IPS DF 4.7 (cell line): ENCODE measurements around the gene DDX1.
"Not testable (repeated sequence)": the region's sequence is repeated elsewhere in the genome, so short reads cannot be mapped to it uniquely, and the experiment has no call there.

Source experiments
- DNase-seq: peaks from one replicate; pipeline ENCODE4 v3.0.0-alpha.2; 2013; ENCODE audit warnings: low spot score; ENCODE audit errors: extremely low read depth

The DDX1 gene

DNA sequence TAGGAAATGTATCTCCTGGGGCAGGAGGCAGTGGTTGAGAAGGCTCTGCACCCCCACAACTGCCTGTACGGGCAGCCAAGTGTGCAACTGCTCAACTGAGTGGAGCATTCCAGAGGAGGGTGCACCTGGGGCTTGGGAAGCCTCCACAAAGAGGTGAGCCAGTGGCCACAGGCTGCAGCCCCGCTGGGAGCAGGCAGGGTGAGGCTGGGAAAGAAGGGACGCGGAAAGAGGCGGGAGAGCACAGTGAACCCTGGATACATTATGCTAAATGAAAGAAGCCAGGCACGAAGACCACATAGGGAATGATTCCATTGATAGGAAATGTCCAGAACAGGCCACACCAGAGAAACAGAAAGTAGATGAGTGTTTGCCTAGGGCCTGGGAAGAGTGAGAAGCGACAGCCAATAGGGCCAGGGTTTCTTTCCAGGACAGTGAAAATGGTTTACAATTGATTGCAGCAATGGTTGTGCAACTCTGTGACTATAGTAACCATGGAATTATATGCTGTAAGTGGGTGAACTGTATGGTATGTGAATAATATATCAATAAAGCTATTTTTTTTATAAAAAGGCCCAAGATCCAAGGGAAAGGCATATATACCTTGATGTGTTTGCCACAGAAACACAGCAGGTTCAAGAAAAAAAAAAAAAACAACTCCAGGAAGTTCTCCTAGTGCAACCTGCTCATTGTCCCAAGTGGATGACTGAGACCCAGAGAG is 82.4 kb downstream of the DDX1 start:
- no peak for DNase-seq

DNA sequence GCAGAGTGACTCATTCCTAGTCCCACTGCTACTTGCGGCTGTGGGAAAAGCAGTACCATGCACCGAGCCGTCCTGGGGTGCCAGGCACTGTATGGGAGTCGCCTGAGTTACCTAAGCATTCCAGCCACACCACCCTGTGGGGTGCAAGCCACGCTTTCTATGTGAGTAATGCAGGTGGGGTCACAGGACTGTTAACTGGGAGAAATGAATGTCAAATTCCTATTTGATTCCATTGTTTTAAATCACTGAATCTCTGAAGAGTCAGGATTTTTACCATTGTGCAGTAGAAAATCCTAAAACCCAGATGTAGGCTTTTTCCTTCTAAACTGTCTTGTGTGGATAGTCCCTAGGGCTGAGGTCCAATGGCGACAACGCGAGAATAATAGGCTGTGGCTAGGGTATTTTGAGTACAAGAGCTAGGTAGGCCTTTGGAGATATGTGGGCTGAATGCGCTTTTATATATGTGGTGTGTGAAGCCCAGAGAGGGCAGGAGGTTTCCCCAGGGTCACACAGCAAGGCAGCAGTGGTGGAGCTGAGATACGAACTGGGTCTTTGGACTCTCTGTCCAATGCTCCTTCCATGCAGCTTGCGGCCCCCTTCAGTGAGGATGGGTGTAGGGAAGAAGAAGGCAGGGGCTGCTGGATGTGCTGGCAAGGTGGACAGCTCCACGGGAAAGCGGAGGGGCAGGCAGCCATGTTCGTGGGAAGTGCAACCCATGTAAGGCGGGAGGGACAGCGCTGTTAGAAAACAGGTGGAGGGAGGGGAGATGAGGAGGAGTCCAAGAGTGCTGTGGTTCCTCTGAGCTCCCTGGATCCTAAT is 83.2 kb downstream of the DDX1 start:
- DNase-seq = no peak

- no peak for DNase-seq
Observed at GRCh38 chr2:15675456-15676195, 84.0 kb downstream of the DDX1 start.

DNA sequence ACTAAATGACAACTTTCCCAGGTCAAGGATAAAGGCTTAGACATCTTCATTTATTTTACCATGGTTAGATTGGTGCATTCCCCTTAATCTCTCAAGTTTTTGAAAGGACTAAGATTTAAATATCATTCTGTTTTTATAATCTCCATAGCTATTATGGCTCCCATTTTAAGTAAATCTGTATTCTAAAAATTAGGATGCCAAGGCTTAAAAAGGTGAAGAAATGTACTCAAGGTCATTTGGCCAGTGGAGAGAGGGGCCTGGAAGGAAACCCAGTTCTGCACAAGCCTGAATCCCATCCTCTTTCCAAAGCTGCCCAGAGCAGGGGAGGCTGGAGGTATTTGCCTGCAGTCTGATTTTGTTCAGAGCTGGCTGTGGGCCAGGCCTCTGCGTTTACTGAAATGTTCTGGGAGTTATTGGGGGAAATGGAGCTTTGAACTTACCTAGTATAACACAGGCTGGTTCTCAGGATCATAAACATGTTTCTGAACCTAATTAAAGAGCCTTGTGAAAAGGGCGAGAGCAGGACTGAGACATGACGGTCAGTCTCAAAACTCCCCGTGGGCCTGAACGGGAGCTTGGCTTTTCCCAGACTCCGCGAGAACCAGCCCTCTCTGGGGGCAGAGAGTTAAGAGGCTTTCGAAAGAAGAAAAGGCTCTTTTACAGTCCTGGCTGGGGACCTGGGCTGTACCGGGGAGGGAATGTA is 85.6 kb downstream of the DDX1 start:
- no peak for DNase-seq

- no peak for DNase-seq
Observed at GRCh38 chr2:15678346-15678745, 86.7 kb downstream of the DDX1 start.

DNA sequence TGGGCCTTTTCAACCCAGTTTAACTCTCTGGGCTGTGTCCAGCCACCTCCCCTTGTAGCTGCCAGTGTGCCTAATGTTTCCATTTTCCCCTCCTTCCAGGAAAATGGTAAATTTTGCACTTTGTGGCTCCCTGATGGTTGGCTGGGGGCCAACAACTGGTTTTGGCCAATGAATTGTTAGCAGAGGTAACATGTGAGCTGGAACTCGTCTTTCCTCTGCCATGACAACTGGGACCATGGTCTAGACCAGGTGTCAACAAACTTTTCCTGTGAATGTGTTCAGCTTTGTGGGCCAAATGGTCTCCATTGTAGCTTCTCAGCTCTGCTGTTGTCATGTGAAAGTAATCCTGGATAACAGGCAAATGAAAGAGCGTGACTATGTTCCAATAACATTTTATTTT is 87.2 kb downstream of the DDX1 start:
- DNase-seq = no peak

DNA sequence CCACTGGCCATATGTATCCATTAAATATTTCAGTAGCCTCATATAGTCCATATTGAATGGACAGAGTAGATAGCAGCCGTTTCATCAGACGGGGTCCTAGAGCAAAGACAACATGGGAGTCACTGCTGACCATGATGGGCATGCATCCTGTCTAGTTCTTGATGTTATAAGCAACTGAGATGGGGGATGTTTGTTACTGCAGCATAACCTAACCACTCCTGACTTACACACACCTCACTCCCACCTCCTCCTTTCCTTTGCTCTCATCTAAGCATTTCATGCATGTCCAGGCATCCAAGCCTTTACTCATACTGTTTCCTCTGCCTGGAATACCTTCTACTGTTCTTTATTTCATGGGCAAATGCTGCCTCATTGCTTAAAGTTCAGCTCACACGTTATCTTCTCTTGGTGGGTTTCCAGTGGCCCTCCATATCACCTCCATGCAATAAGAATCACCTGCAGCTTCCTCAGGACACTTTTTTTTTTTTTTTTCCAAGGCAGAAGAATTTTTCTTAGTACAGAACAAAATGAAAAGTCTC is 87.8 kb downstream of the DDX1 start:
- no peak for DNase-seq

- not testable (repeated sequence) for DNase-seq
Observed at GRCh38 chr2:15680132-15680531, 88.5 kb downstream of the DDX1 start.
